PFSK-1 (cell line): ENCODE results near the gene RAG1.

Experiments used
- FOXP2 ChIP-seq: optimal IDR thresholded peaks from 2 replicates; pipeline ENCODE3; 2011; ENCODE audit warnings: borderline replicate concordance, control low read depth, inconsistent platforms; ENCODE audit not compliant: insufficient read depth; ENCODE audit errors: extremely low read length, extremely low read depth
- POLR2AphosphoS5 ChIP-seq: IDR thresholded peaks from 2 replicates; pipeline ENCODE4 v1.6.1; 2012; ENCODE audit warnings: low read depth, mild to moderate bottlenecking, control low read depth, low read length, moderate library complexity
- SIN3A ChIP-seq: IDR thresholded peaks from 2 replicates; pipeline ENCODE4 v1.6.1; 2012; ENCODE audit warnings: mild to moderate bottlenecking, low read length, moderate library complexity, borderline replicate concordance; ENCODE audit not compliant: insufficient read depth
- TAF1 ChIP-seq: IDR thresholded peaks from 2 replicates; pipeline ENCODE4 v1.6.1; 2012; ENCODE audit warnings: low read length, control low read depth, borderline replicate concordance; ENCODE audit not compliant: insufficient read depth
- TF ChIP-seq, protein P1 (sequence below), 2 experiments: IDR thresholded peaks; 2 replicates each; pipeline versions ENCODE4 v1.6.1 to v1.8.0; 2011 to 2012; ENCODE audit warnings: low read depth in 2 of 2, low read length in 2 of 2, control low read depth in 1 of 2, inconsistent platforms in 1 of 2, mild to moderate bottlenecking in 1 of 2, moderate library complexity in 1 of 2; ENCODE audit not compliant: insufficient read depth in 1 of 2

The RAG1 gene

GRCh38 chr11:36588099-36588498 lies 20.3 kb downstream of the RAG1 start:
- TF ChIP-seq, protein P1, sequence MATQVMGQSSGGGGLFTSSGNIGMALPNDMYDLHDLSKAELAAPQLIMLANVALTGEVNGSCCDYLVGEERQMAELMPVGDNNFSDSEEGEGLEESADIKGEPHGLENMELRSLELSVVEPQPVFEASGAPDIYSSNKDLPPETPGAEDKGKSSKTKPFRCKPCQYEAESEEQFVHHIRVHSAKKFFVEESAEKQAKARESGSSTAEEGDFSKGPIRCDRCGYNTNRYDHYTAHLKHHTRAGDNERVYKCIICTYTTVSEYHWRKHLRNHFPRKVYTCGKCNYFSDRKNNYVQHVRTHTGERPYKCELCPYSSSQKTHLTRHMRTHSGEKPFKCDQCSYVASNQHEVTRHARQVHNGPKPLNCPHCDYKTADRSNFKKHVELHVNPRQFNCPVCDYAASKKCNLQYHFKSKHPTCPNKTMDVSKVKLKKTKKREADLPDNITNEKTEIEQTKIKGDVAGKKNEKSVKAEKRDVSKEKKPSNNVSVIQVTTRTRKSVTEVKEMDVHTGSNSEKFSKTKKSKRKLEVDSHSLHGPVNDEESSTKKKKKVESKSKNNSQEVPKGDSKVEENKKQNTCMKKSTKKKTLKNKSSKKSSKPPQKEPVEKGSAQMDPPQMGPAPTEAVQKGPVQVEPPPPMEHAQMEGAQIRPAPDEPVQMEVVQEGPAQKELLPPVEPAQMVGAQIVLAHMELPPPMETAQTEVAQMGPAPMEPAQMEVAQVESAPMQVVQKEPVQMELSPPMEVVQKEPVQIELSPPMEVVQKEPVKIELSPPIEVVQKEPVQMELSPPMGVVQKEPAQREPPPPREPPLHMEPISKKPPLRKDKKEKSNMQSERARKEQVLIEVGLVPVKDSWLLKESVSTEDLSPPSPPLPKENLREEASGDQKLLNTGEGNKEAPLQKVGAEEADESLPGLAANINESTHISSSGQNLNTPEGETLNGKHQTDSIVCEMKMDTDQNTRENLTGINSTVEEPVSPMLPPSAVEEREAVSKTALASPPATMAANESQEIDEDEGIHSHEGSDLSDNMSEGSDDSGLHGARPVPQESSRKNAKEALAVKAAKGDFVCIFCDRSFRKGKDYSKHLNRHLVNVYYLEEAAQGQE (IDR thresholded peaks at IDR 0.05; ENCODE audit: insufficient read depth in 1 of 2, low read depth in 2 of 2, low read length in 2 of 2): no peak
- TF ChIP-seq TAF1 (no peak), FOXP2 (no peak), SIN3A (no peak), POLR2AphosphoS5 (no peak)

- TF ChIP-seq TAF1: no peak
- TF ChIP-seq, protein P1 (IDR thresholded peaks at IDR 0.05; ENCODE audit: insufficient read depth in 1 of 2, low read depth in 2 of 2, low read length in 2 of 2): no peak
- no peak for TF ChIP-seq FOXP2
- TF ChIP-seq SIN3A: no peak
- TF ChIP-seq POLR2AphosphoS5: no peak
Observed at GRCh38 chr11:36590513-36590912, 22.7 kb downstream of the RAG1 start.

GRCh38 chr11:36591433-36591832 lies 23.6 kb downstream of the RAG1 start:
- TF ChIP-seq FOXP2 (no peak), SIN3A (no peak), TAF1 (no peak), POLR2AphosphoS5 (no peak)
- TF ChIP-seq, protein P1 (IDR thresholded peaks at IDR 0.05; ENCODE audit: insufficient read depth in 1 of 2, low read depth in 2 of 2, low read length in 2 of 2): no peak

- peak; percentile 74; the same call in 1 of the 2 replicates for TF ChIP-seq POLR2AphosphoS5
- no peak for TF ChIP-seq FOXP2
- no peak for TF ChIP-seq SIN3A
- TF ChIP-seq, protein P1 (IDR thresholded peaks at IDR 0.05; ENCODE audit: insufficient read depth in 1 of 2, low read depth in 2 of 2, low read length in 2 of 2): no peak
- TF ChIP-seq TAF1: no peak
Observed at GRCh38 chr11:36594316-36594989, 26.6 kb downstream of the RAG1 start, which contains the start of gene IFTAP. Gene IFTAP, plus strand, starts transcription at chr11:36594502. Its CDS starts 15,602 bp downstream, at chr11:36610104.
